B cell (primary cell): Measurements from ENCODE around the gene DQX1. TPM values are rescaled to one million over a fixed set of nuclear protein-coding genes. Genes with fewer than 3 reads are reported as not detected.
"Not testable (repeated sequence)": the region's sequence is repeated elsewhere in the genome, so short reads cannot be mapped to it uniquely, and the experiment has no call there.

Experiments
- ATAC-seq: fragments of 200-7000 bp; cut with Tn5 transposase; one replicate; pipeline ENCODE4 v1.10.0; 2021; ENCODE audit warnings: low read depth, mild to moderate bottlenecking, moderate number of reproducible peaks, moderate library complexity
- CTCF ChIA-PET: fragments of 350-600 bp; sonication (Branson Sonifier 250); formaldehyde crosslinking; loops from one replicate; lab custom pipeline; 2021; ENCODE audit warnings: antibody characterized with exemption, inconsistent platforms; lab: Charles Lee
- POLR2A ChIA-PET: fragments of 350-600 bp; sonication (Branson Sonifier 250); formaldehyde crosslinking; loops from one replicate; lab custom pipeline; 2021; ENCODE audit warnings: antibody characterized with exemption; lab: Charles Lee
- DNase-seq: peaks from one replicate; pipeline ENCODE4 v3.0.0; 2013
- H2AFZ ChIP-seq: 2 replicates; pipeline ENCODE4 v1.6.1; 2012; ENCODE audit warnings: mild to moderate bottlenecking, low read depth, low read length; ENCODE audit not compliant: insufficient read depth, poor library complexity, severe bottlenecking
- H3K27ac ChIP-seq, 2 donors: 1 replicate in 1 of 2; 2 replicates in 1 of 2; pipeline ENCODE4 v1.5.1; 2012 to 2013; ENCODE audit warnings: low read length in 2 of 2, mild to moderate bottlenecking in 2 of 2, moderate library complexity in 1 of 2
- H3K27me3 ChIP-seq, 4 experiments: fragments of 200-600 bp in 1 of 4; sonication (generic) in 1 of 4; replicated peaks in 1 of 4; 1 replicate in 2 of 4; 2 replicates in 2 of 4; pipeline versions ENCODE4 v1.6.1 to v1.7.0; 2013 to 2016; ENCODE audit warnings: low read length in 3 of 4, mild to moderate bottlenecking in 2 of 4, mixed read lengths in 1 of 4, moderate library complexity in 1 of 4; ENCODE audit not compliant: insufficient read depth in 4 of 4, control insufficient read depth in 3 of 4; ENCODE audit errors: control extremely low read depth in 1 of 4
- H3K36me3 ChIP-seq, 2 experiments: replicated peaks in 1 of 2; 1 replicate in 1 of 2; 2 replicates in 1 of 2; pipeline versions ENCODE4 v1.6.1 to v1.7.1; 2013; ENCODE audit warnings: low read length in 1 of 2; ENCODE audit not compliant: insufficient read depth in 2 of 2, control insufficient read depth in 1 of 2; ENCODE audit errors: control extremely low read depth in 1 of 2, extremely low read depth in 1 of 2
- H3K4me1 ChIP-seq, 2 donors: fragments of 200-600 bp in 1 of 2; sonication (generic) in 1 of 2; 1 replicate in 1 of 2; 2 replicates in 1 of 2; pipeline versions ENCODE4 v1.5.1 to v1.6.1; 2013 to 2017; ENCODE audit warnings: low read length in 2 of 2; ENCODE audit not compliant: control insufficient read depth in 2 of 2, insufficient read depth in 2 of 2
- H3K4me2 ChIP-seq: replicated peaks from 2 replicates; pipeline ENCODE3; 2012; ENCODE audit warnings: mild to moderate bottlenecking, low read depth, low read length; ENCODE audit not compliant: poor library complexity, severe bottlenecking
- H3K4me3 ChIP-seq, 5 experiments: fragments of 200-600 bp in 1 of 5; sonication (generic) in 1 of 5; 1 replicate in 3 of 5; 2 replicates in 2 of 5; pipeline versions ENCODE4 v1.5.1 to v1.7.0; 2011 to 2016; ENCODE audit warnings: low read length in 4 of 5, mild to moderate bottlenecking in 4 of 5, low read depth in 2 of 5, control low read depth in 1 of 5, moderate library complexity in 1 of 5; ENCODE audit not compliant: insufficient read depth in 1 of 5; ENCODE audit errors: control extremely low read depth in 1 of 5, extremely low read depth in 1 of 5
- H3K79me2 ChIP-seq: fragments of 200-600 bp; sonication (generic); one replicate; pipeline ENCODE4 v1.6.0; 2016; ENCODE audit warnings: low read length; ENCODE audit not compliant: control insufficient read depth, insufficient read depth
- H3K9ac ChIP-seq: fragments of 200-600 bp; sonication (generic); 2 replicates; pipeline ENCODE4 v1.6.1; 2017; ENCODE audit warnings: mild to moderate bottlenecking, low read length, moderate library complexity
- H3K9me3 ChIP-seq, 3 donors: one replicate each; pipeline versions ENCODE4 v1.6.1 to v1.7.1; 2013; ENCODE audit warnings: low read length in 2 of 3; ENCODE audit not compliant: control insufficient read depth in 2 of 3, insufficient read depth in 1 of 3; ENCODE audit errors: control extremely low read depth in 1 of 3
- H4K20me1 ChIP-seq: 2 replicates; pipeline ENCODE4 v1.6.0; 2012; ENCODE audit warnings: mild to moderate bottlenecking, low read length; ENCODE audit not compliant: insufficient read depth, control insufficient read depth, poor library complexity, severe bottlenecking
- H3K27ac Mint-ChIP-seq: one replicate; pipeline ENCODE4 v1.8.0; 2021; ENCODE audit warnings: mixed read lengths
- H3K27me3 Mint-ChIP-seq: one replicate; pipeline ENCODE4 v1.8.0; 2021; ENCODE audit warnings: mixed read lengths
- H3K4me1 Mint-ChIP-seq: one replicate; pipeline ENCODE4 v1.8.0; 2021; ENCODE audit warnings: mixed read lengths
- H3K4me3 Mint-ChIP-seq: one replicate; pipeline ENCODE4 v1.8.0; 2021; ENCODE audit warnings: mixed read lengths
- H3K9me3 Mint-ChIP-seq: one replicate; pipeline ENCODE4 v1.8.0; 2022; ENCODE audit warnings: mixed read lengths; ENCODE audit not compliant: insufficient read depth
- EZH2 ChIP-seq: IDR thresholded peaks from 2 replicates; pipeline ENCODE4 v1.6.1; 2012; ENCODE audit warnings: borderline replicate concordance, low read depth, mild to moderate bottlenecking, moderate library complexity, low read length; ENCODE audit not compliant: insufficient read depth, poor library complexity, severe bottlenecking
- WGBS: methylation state at CpG from one replicate; pipeline ENCODE4 v1.1.5; 2013; ENCODE audit warnings: missing lambda C conversion rate; ENCODE audit not compliant: insufficient coverage; 5-methylcytosine and 5-hydroxymethylcytosine counted together
- intact Hi-C: fragments of 100-400 bp; cut with micrococcal nuclease; formaldehyde crosslinking; loops from one replicate; pipeline ENCODE4 v1.10.0; 2022
- polyA plus RNA-seq: library from polyadenylated mRNA; depleted of rRNA; stranded (reverse); fragments of >200 nt; gene quantifications from 2 replicates; pipeline ENCODE4 v1.2.3, GENCODE V29; 2012
- total RNA-seq, 2 donors: library from RNA; stranded (reverse); fragments of 120-200 nt in 1 of 2; gene quantifications; 1 replicate in 1 of 2; 2 replicates in 1 of 2; pipeline versions ENCODE4 v1.2.3 to v1.2.4, GENCODE V29; 2013 to 2022
- TF ChIP-seq, protein P1 (sequence below): fragments of 200-600 bp; IDR thresholded peaks from one replicate; pipeline ENCODE4 v1.8.0; 2022; ENCODE audit warnings: antibody characterized with exemption, mild to moderate bottlenecking

Gene DQX1
- total and polyA plus RNA-seq, 2 donors (not counting 1 experiment from before 2014, with no cell fraction given), result 0.46 to 0.57 TPM

DNA sequence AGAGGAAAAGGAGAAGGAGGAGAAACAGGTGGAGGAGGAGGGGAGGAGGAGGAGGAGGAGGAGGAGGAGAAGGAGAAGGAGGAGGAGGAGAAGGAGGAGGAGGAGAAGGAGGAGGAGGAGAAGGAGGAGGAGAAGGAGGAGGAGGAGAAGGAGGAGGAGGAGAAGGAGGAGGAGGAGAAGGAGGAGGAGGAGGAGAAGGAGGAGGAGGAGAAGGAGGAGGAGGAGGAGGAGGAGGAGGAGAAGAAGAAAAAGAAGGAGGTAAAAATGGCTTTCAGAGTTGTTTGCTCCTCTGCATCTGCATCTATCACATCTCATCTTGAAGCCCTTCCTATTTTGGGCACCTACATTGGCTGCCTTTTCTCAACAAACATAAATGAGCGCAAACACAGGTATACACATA, 35.0 kb upstream of the DQX1 start:
- H2AFZ ChIP-seq, H3K27ac ChIP-seq, H3K4me3 Mint-ChIP-seq, H3K4me2 ChIP-seq, POLR2A ChIA-PET, ATAC-seq, H3K9me3 ChIP-seq, H3K79me2 ChIP-seq, H3K27me3 ChIP-seq, H3K9me3 Mint-ChIP-seq, H3K27me3 Mint-ChIP-seq, CTCF ChIA-PET, H3K4me3 ChIP-seq, DNase-seq, H3K27ac Mint-ChIP-seq, H4K20me1 ChIP-seq, H3K9ac ChIP-seq, intact Hi-C loops, H3K4me1 Mint-ChIP-seq, H3K4me1 ChIP-seq: not testable (repeated sequence)
- WGBS, result 100% methylated on average over 1 of the region's 1 CpG
- peaks cover 0 to 15% of the 10 kb centered on the region in 2 experiments for H3K36me3 ChIP-seq

DNA sequence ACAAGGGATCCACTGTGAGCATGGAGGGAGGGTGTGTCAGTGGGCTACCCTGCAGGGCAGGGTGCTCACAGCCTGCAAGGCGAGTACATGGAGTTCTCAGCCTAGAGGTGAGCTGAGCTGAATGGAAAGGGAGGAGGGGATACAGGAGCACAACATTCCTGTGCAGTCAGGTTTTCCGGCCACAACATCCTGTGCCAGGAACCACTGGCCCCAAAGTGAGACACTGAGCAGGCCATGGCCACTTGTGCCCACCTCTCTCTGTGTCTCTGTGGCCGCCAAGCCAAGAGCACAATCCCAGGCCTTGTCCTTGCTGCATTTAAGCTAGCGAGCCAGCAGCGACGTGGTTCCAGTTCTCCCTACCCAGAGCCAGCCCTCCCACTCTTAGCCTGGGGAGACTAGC, 34.6 kb upstream of the DQX1 start:
- Mint-ChIP-seq H3K27ac (no peak overlapping the region), H3K9me3 (no peaks in the 10 kb centered on the region), H3K4me1 (peaks cover 3% of the 10 kb centered on the region), H3K4me3 (no peak overlapping the region), H3K27me3 (no peaks in the 10 kb centered on the region)
- H3K27me3 ChIP-seq, result no peaks in the 10 kb centered on the region
- H3K79me2 ChIP-seq, result no peaks in the 10 kb centered on the region
- intact Hi-C loops, result no loop called here
- no peaks in the 10 kb centered on the region for H3K9me3 ChIP-seq
- H3K9ac ChIP-seq, result no peak overlapping the region
- TF ChIP-seq EZH2, result no peak
- TF ChIP-seq, protein P1, sequence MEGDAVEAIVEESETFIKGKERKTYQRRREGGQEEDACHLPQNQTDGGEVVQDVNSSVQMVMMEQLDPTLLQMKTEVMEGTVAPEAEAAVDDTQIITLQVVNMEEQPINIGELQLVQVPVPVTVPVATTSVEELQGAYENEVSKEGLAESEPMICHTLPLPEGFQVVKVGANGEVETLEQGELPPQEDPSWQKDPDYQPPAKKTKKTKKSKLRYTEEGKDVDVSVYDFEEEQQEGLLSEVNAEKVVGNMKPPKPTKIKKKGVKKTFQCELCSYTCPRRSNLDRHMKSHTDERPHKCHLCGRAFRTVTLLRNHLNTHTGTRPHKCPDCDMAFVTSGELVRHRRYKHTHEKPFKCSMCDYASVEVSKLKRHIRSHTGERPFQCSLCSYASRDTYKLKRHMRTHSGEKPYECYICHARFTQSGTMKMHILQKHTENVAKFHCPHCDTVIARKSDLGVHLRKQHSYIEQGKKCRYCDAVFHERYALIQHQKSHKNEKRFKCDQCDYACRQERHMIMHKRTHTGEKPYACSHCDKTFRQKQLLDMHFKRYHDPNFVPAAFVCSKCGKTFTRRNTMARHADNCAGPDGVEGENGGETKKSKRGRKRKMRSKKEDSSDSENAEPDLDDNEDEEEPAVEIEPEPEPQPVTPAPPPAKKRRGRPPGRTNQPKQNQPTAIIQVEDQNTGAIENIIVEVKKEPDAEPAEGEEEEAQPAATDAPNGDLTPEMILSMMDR, result no peak
- no peak overlapping the region for H3K4me2 ChIP-seq
- H2AFZ ChIP-seq, result no peak overlapping the region
- ATAC-seq (no peak), DNase-seq (no peak)
- peaks cover 0 to 15% of the 10 kb centered on the region in 2 experiments for H3K36me3 ChIP-seq
- H3K4me1 ChIP-seq, result peaks cover under 1 to 6% of the 10 kb centered on the region in 2 donors
- peaks cover 9% of the 10 kb centered on the region for H4K20me1 ChIP-seq
- POLR2A ChIA-PET, result interaction anchor here (0.7 kb wide), 1 partner anchor 663 kb away, joined by 3 read pairs; no protein-coding TSS in a partner anchor
- CTCF ChIA-PET, result no interaction called here
- no peak overlapping the region for H3K27ac ChIP-seq
- WGBS, result 93% methylated on average over 6 of the region's 6 CpGs
- no peak overlapping the region for H3K4me3 ChIP-seq
